HG02973 (cell line): ENCODE results near the gene PRKCZ.

Source experiments
- ATAC-seq: cut with Tn5 transposase; IDR thresholded peaks from one replicate; pipeline ENCODE4 v1.9.1; 2021; ENCODE audit warnings: moderate library complexity; ENCODE audit not compliant: unreplicated experiment

Gene PRKCZ

DNA sequence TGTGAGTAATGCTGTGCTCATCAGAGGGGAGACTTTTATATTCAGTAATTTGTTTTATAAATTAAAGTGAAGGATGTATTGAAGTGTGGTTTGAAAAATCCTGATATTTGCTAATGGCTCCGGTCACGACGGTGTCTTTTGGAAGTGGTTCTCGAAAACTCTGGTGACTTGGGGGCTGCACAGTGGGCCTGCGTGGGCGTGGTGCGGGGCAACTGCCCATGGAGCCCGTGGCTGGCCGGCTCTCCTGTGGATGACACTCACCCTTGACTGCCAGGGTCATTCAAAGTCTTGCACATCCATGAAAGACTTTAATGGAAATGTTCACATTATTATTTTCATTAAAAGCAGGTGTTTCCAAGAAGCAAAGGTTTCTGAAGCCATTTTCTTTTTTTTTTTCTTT lies 136.7 kb downstream of the PRKCZ start:
- ATAC-seq: no peak

DNA sequence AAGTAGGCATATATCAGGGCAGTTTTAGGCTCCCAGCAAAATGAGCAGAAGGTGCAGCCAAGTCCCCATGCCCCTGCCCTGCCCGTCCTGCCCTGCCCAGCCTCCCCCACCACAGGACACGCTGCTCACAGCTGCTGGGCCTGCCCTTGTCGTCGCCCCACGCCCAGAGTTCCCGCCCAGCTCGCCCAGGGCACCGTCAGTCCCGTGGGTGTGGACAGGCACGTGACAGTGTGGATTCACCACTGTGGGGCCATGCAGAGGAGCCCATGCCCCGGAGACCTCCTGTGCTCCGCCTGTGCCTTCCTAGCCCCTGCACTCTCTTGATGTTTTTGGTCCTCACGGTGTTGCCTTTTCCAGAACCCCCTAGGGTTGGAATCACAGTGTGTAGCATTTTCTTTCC lies 137.4 kb downstream of the PRKCZ start:
- ATAC-seq: no peak

DNA sequence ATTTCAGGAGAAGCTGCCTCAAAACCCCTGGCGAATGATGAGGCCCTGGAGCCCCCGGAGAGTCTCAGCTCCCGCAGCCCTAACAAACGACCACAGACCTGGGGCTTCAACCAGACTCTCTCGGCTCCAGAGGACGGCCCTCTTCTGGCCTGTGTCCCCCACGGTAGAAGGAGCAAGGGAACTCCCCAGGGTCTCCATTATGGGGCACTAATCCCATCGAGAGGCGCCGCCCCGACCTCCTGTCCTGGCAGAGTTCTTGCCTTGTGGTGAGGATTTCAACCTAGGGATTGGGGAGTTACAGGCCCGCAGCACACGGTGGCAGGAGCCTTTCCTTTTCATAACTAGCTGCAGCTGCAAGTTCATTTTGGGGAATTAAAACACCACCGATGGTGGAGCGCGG lies 138.1 kb downstream of the PRKCZ start:
- ATAC-seq: no peak

DNA sequence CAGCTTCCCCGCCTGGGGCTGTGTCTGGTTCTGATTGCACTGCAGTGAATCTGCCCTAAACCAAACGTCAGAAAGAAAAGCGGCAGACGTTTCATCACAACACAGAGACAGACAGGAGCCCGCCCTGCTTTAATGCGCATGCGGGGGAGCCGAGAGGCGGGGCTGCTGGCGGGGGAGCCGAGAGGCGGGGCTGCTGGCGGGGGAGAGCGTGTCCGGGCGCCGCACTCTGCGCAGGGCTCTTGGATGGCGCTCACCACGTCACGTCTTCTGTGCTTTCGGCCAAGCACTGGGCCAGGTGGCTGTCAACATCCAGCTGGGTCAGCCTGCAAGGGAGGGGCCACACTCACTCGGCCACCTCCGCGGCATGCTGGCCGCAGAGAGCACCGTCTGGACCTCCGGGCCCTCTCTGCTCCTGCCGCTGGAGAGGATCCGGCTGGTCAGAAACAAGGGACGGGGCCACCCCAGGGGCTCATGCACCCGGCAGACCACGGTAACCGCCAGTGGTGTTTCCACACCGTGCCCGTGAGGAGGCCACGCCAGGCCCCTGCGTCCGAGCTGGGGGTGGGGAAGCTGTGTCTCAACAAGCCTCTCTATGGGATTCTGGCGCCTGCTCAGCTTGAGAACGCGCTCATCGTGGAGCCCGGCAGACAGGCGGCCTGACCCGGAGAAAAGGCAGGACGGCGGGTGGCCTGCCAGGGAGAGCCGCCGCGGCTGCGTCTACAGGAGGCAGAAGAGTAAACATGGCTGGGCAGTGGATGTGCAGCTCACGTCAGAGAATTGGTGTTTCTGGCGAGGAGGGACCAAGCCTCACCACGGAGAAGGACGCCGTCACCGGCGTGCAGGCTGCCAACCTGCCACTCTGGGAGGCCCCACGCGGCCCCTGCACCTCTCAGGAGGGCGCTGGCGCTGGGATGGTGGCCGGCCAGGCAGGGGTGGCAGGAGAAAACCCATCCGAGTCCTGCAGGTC lies 139.5 kb downstream of the PRKCZ start:
- peak; percentile 49 for ATAC-seq

DNA sequence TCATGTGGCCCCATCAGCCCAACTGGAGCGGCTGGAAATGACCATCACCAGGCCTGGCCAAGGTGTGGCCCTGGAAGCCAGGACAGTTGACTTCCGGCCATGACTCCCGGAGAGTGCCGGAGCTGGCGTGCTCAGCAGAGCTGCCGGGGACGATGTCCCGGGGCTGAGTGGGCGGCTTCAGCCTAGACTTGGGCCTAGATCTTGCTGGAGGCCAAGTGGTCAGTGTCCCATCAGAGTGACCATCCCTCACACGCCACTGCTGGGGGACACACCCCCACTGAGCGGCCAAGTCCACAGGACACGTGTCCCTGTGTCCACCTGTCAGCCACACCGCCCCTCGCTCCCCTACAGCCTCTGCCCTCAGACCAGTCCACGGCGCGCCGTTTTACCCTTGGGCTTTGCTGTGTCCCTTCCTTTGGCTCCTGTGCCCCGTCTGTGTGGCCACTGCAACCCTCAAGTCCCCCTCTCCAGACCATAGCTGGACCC lies 140.3 kb downstream of the PRKCZ start:
- ATAC-seq: no peak

DNA sequence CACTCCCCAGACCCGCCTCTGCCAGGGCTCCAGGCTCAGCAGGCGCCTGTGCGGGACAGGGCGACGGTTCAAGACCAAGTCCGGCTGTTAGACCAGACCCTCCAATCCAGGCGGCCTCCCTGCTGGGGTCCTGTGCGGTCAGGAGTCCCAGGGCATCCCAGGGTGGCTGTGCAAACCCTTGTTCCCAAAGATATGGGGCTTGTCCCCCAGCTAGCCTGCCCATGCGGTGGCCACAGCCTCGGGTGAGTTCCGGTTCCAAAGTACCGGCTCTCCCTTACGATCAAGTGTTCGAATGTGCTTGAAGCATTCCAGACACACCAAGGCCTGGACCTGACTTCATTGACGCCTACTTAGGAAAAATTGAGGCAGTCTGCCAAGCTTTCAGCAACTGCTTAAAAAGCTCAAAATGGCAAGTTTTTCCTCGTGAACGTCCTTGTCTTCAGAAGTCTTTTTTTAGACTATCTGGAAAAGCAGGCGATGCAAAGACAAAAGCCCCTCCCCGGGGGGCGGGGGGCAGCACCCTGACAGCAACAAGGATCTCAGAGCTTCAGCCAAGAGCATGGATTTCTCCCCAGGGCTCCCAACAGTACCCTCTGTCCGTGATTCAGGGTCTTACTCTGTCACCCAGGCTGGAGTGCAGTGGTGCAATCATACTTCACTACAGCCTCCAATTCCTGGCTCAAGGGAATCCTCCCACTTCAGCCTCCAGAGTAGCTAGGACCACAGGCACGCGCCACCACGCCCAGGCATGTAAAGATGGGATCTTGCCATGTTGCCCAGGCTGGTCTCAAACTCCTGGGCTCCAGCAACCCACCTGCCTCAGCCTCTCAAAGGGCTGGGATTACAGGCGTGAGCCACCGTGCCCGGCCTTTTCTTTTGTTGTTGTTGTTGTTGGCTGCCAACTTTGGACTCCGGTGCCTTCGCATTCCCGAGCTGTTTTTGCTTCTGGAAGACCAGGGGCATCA lies 142.1 kb downstream of the PRKCZ start:
- ATAC-seq: no peak

DNA sequence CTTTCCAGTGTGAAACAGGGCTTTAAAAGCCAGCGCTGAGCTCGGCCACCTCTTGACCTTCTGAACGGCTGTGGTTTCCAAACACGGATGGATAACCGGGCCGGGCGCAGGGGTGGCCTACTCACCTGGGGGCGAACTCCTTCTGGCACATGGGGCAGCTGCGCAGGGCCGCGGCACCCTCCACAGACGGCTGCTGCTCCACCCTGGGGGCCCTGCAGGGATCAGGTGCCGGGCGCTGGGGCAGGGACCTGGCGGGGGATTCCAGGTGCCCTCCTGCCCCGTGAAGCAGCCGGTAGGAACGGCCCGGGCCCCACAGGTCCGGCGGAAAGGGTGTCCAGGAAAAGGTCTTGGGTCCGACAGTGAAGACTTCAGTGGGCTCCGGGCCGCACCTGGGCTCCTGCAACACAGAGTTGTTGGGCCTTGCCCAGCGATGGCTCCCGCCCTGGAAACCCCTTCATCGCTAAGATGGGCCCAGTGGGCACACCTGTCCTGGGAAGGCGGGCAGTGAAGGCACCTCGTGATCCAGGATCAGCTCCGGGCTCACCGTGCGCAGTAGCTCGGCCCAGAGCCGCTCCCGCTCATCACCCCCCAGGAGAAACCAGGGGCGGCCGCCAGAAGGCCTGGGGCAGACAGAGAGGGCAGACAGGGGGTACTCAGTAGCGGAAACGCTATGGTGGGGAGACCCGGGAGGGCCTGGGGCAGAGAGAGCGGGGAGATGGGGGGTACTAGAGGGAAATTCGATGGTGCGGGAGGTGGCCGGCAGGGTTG lies 143.5 kb downstream of the PRKCZ start:
- ATAC-seq: no peak

DNA sequence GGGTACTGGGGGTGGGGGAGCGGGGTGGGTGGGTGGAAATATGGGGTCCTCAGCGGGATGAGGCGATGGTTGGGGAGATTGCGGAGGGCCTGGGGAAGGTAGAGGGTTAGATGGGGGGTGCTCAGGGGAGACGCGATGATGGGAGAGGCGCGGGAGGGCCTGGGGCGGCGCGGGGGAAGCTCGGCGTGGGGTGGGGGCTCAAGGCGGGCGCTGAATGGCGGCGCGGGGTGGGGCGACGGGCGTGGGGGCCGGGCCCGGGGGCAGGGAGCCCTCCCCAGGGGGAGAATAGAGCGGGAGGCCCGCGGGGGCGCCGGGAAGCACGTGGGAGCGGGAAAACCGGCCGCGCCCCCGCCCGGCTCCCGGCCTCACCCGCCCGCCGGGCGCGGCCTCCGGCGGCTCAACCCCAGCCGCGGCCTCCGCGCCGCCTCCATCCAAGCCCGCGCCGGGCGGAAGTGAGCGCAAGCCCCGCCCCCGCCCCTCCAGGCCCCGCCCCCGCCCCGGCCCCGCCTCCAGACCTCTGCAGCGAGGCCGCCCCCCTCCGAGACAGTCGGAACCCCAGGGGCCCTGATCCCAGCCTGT lies 144.2 kb downstream of the PRKCZ start, which contains the start of gene FAAP20:
TSS of gene FAAP20 (minus strand) at position 454 of the 579 bp plus-strand sequence. CDS start at position 431, 23 bp downstream.
- ATAC-seq: peak; percentile 31

DNA sequence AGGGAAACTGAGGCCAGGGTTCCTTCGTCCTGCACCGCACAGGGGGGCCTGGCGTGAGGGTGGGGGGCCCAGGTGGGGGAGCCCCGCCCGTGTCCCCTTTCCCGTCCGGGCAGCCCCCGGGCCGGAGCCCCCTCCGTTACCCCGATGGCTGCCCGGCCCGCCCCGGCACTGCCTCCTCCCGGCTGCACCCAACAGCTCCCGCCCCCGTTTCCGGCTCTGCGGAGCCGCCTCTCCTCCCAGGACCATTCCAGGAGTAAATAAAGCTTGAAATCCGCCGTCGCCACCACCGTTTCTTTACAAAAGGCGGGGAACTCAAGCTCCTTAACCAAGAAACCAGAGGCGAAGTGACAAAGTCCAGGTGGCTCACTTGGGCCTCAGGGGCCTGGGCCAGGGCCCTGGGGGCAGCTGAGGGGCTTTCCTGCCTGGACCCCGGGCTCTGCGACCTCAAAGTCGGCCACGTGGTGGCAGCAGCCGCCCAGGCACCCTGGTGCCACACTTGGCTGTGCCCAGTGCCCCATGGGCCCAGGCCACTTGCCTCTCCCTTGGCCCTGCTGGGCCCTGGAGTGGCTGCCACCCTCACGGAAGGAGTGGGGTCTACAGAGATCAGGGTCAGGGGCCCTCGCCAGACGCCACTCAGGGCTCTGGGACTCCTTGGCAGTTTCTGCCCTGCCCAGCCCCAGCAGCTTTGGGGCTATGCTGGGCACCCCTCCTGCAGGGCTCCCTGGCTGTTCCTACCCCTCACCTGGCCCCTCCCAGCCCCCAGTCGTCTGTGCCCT lies 144.9 kb downstream of the PRKCZ start:
- ATAC-seq: peak; percentile 49

DNA sequence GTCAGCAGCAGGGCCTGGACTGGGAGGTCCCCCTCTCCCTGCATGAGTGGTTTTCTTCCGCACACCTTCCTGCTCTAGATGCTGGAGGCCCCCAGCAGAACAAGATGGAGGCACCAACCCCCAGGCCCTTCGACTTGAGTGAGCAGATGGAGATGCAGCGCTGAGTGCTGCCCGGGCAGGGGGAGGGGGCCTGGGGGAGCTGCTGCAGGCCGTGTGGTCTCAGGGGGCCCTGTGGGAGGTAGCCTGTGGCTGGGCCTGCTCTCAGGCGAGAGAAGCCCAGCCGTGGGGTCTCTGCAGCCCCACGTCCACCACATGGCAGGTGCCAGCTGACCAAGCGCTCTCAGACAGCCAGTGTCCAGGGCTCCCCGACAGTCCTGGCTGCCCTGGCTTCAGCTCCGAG lies 145.6 kb downstream of the PRKCZ start:
- no peak for ATAC-seq

DNA sequence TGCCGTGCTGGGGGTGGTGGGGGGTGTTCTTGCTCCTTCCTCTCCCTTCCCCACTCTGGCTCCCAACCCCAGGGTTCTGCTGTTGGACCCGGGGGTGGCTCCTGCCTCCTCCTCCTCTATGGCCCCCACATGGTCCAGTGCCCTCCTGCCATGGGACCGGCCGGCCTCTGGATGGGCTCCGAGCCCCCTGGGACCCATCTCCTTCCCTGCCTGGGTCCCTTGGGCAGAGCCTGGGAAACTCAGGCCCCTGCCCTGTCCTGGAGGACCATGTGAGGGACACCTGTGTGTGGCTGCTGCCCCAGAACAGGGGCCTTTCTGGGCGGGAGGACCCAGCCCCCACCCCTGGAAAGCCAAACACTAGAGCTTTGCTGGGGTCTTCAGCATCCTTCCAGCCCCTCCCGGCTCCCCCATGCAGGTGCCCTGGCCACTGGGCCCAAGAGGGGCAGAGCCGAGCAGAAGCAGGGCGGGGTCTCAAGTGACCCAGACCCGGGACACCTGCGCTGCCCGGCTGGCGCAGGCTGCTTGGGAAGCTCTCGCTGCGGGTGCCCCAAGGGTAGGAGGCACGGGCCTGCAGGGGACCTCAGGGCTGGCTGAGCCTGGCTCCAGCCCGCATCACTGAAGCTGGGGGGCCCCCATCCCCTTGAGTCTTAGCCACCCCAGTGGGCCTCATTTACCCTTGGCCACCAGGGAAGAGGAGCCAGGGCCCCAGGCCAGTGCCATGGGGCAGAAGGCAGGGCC lies 146.9 kb downstream of the PRKCZ start:
- no peak for ATAC-seq

DNA sequence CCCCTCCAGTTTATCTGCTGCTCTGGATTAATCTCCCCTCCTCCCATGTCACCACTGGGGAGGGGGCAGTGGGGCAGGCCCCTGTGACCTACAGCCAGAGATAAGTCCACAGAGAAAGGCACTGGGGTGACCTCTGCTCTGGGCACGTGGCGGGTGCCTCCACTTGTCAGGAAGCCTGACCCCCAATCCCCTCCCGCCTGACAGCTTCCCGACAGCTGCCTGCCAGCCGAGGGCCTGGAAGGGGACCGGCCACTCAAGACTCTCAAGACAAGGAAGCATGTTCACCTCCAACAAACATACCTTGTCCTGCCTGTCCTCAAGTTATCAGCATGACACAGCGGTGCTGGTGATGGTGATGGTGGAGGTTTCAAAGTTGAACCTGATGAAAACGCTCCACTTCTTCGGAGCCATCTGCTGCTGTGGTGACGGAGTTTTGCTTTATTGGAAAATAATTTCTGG lies 147.5 kb downstream of the PRKCZ start:
- no peak for ATAC-seq

DNA sequence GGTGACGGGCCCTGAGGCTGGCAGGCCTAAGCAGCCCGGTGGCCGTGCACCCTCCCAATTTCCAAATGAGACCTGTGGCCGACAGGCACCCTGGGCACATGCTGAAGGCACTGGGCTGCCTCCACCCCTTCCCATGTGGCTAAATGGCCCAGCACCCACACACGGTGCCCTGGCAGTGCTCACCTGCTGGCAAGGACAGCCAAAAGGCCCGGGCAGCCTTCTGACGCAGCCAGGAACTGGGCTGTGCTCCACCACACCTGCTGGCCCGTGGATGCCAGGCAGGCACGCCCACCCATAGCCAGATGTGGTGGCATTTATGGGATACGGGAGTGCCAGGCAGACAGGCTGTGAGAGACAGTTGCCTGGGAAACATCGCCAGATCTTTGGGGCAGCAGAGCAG lies 148.4 kb downstream of the PRKCZ start:
- ATAC-seq: no peak

DNA sequence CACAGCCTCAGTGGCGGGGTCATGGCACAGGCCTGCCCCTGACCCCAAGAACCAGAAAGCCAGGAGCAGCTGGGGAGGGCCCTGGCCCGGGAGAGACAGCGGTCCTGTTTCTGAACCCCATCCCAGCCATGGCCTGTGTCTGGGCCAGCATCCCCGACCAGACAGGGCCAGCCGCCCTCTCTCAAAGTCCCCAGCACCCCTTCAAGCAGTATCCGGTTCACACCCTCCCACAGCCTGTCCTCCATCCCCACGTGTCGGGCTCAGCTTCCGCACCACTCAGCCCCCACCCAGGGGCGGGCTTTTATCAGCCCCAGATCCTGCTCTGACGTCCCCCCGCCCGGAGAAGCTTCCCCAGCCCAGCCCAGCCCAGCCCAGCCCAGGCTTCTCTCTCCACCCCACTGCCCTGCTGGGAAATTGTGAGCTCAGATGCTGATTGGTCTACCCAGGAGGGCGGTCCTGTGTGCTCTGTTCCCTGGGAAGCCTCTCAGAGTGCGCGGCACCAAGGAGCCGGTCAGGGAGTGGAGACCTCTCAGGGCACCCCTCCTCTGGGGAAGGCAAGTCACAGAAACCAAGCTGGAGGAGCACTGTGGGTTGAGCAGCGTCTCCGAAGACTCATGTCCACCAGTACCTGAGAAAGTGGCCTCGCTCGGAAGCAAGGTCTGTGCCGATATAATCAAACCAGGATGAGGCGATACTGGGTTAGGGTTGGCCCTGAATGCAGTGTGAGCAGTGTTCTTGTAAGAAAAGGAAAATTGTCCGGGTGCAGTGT lies 149.0 kb downstream of the PRKCZ start:
- ATAC-seq: peak; percentile 30

DNA sequence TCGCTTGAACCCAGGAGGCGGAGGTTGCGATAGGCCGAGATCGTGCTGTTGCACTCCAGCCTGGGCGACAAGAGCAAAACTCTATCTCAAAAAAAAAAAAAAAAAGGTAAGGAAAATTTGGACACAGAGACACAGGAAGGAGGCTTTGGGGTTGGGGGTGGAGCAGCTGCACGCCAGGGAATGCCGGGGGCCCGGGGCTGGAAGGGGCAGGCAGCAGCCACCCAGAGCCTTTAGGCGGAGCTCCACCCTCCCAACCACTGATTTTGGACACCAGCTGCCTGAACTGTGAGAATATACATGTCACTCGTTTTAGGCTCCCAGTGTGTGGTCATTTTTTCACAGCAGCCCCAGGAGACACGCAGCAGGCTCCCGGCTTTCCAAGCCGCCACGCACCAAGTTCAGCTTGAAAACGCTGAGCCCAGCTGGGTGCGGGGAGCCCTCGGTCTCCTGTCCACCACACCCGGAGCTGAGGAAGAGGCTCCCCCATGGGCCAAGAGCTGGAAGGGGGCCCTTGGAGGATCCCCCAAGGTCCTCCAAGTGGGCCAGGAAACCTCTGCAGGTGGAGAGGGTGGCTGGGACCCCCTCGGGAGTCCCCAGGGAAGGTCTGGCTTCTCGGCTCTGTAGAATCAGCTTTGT lies 150.2 kb downstream of the PRKCZ start:
- ATAC-seq: no peak

DNA sequence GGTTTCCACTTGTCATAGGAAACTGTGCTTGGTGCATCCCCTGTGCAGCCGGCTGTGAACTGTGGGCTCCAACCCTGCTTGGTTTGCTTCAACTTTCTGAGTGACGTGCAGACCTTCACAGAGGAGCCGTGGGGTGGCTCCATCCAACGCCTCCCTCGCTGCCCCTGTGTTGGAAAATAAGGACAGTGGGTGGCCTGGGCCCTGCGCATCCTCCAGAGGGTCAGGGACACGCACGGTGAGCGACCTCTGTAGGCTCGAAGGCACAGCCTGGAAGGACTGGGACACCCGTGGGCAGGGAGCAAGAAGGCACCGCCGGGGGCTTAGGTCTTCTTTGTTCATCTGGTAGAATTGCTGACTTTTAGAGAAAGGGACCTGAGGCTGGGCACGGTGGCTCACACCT lies 150.9 kb downstream of the PRKCZ start:
- no peak for ATAC-seq

DNA sequence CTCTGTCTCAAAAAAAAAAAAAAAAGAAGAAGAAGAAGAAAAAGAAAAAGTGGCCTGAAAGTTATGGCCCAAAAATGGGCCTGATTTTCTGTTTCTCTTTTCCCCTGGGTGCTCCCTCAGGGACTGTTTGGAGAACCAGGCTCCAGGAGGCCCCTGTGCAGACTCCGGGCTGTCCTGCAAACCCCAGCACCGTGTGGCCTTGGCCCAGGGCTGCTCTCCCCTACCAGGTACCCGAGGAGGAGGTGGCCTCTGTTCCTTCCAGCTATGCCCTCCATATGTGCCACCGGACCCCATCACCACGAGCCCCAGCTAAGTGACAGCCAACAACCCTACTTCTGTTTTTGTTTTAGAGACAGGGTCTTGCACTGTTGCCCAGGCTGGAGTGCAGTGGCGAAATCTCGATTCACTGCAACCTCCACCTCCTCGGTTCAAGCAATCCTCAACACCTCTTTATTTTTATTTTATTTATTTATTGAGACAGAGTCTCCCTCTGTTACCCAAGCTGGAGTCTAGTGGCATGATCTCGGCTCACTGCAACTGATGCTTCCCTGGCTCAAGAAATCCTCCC lies 151.9 kb downstream of the PRKCZ start:
- ATAC-seq: no peak
